Lower lobe of right lung (tissue), 2 donors: ENCODE data around the gene C11orf52. TPM values are rescaled to one million over a fixed set of nuclear protein-coding genes. Genes with fewer than 3 reads are reported as not detected.

Experiments
- ATAC-seq, 2 donors: fragments of 200-7000 bp; cut with Tn5 transposase; one replicate each; pipeline ENCODE4 v1.9.1; 2020 to 2022; ENCODE audit warnings: mild to moderate bottlenecking in 2 of 2, moderate library complexity in 2 of 2
- DNase-seq: peaks from one replicate; pipeline ENCODE4 v3.0.0-alpha.2; 2020
- H3K27ac ChIP-seq: fragments of 200-600 bp; one replicate; pipeline ENCODE4 v1.8.0; 2022
- H3K27me3 ChIP-seq: fragments of 200-600 bp; one replicate; pipeline ENCODE4 v1.8.0; 2022; ENCODE audit warnings: low read depth
- H3K36me3 ChIP-seq: fragments of 200-600 bp; one replicate; pipeline ENCODE4 v1.8.0; 2022; ENCODE audit warnings: mild to moderate bottlenecking
- H3K4me1 ChIP-seq: fragments of 200-600 bp; one replicate; pipeline ENCODE4 v1.8.0; 2022
- H3K4me3 ChIP-seq: fragments of 200-600 bp; one replicate; pipeline ENCODE4 v1.8.0; 2022; ENCODE audit warnings: mild to moderate bottlenecking
- H3K9me3 ChIP-seq: fragments of 200-600 bp; one replicate; pipeline ENCODE4 v1.8.0; 2022
- CTCF ChIP-seq: fragments of 200-600 bp; IDR thresholded peaks from one replicate; pipeline ENCODE4 v1.8.0; 2022; ENCODE audit warnings: antibody characterized with exemption, mild to moderate bottlenecking
- intact Hi-C: fragments of 100-400 bp; cut with DNase I; formaldehyde crosslinking; loops from one replicate; pipeline ENCODE4 v1.11.0; 2022
- total RNA-seq: library from RNA; stranded (reverse); fragmentation: NEBNext Ultra II Directional; extraction: Animal tissue kit (Norgen Biotek cat#: 25700); gene quantifications from one replicate; pipeline ENCODE4 v1.2.1, GENCODE V29; 2021
- donor health status: DM: no; HTN: yes; CAD: no; lungs with severe emphysema.

C11orf52 gene
- total RNA-seq, 1 donor from 2014 or later, result 14.6 TPM

GRCh38 chr11:111886032-111886431, 32.7 kb upstream of the C11orf52 start:
- Histone ChIP-seq H3K36me3 (no peaks in the 10 kb centered on the region), H3K27ac (no peak overlapping the region), H3K4me1 (no peaks in the 10 kb centered on the region), H3K9me3 (no peaks in the 10 kb centered on the region), H3K4me3 (no peak overlapping the region), H3K27me3 (no peaks in the 10 kb centered on the region)
- ATAC-seq (no peak), DNase-seq (no peak)
- intact Hi-C loops, result no loop called here
- no peak for TF ChIP-seq CTCF

- Histone ChIP-seq H3K27ac (no peak overlapping the region), H3K4me1 (no peaks in the 10 kb centered on the region), H3K36me3 (no peaks in the 10 kb centered on the region), H3K4me3 (no peak overlapping the region), H3K27me3 (no peaks in the 10 kb centered on the region), H3K9me3 (no peaks in the 10 kb centered on the region)
- intact Hi-C loops, result no loop called here
- ATAC-seq (no peak), DNase-seq (no peak)
- TF ChIP-seq CTCF, result no peak
Measured at GRCh38 chr11:111886844-111887243, 31.9 kb upstream of the C11orf52 start.

- TF ChIP-seq CTCF, result no peak
- intact Hi-C loops, result no loop called here
- Histone ChIP-seq H3K4me3 (no peak overlapping the region), H3K27me3 (no peaks in the 10 kb centered on the region), H3K27ac (no peak overlapping the region), H3K4me1 (peaks cover 5% of the 10 kb centered on the region), H3K9me3 (no peaks in the 10 kb centered on the region), H3K36me3 (peaks cover 9% of the 10 kb centered on the region)
- ATAC-seq (no peak), DNase-seq (no peak)
Measured at GRCh38 chr11:111905411-111905810, 13.3 kb upstream of the C11orf52 start.

GRCh38 chr11:111906680-111907079, 12.0 kb upstream of the C11orf52 start:
- Histone ChIP-seq H3K27ac (no peak overlapping the region), H3K9me3 (no peaks in the 10 kb centered on the region), H3K36me3 (peaks cover 9% of the 10 kb centered on the region), H3K4me3 (no peak overlapping the region), H3K27me3 (peaks cover 1% of the 10 kb centered on the region), H3K4me1 (peaks cover 11% of the 10 kb centered on the region)
- intact Hi-C loops, result no loop called here
- TF ChIP-seq CTCF, result no peak
- no peak for ATAC-seq
- DNase-seq, result no peak

- no peak overlapping the region for H3K27ac ChIP-seq
- H3K4me3 ChIP-seq, result no peak overlapping the region
- peaks cover 9% of the 10 kb centered on the region for H3K36me3 ChIP-seq
Measured at GRCh38 chr11:111908639-111909305, 9.9 kb upstream of the C11orf52 start.

More at GRCh38 chr11:111908639-111909305, 9.9 kb upstream of the C11orf52 start:
- no peak for TF ChIP-seq CTCF
- no peaks in the 10 kb centered on the region for H3K9me3 ChIP-seq
- ATAC-seq, result no peak
- H3K27me3 ChIP-seq, result peaks cover 14% of the 10 kb centered on the region
- intact Hi-C loops, result no loop called here
- no peak for DNase-seq
- peaks cover 11% of the 10 kb centered on the region for H3K4me1 ChIP-seq
